GM21619 (cell line): Measurements from ENCODE around the gene CFAP45.
A peak's percentile ranks its signal among the peaks of the same experiment; 100 is the strongest.

Experiments used
- ATAC-seq: cut with Tn5 transposase; IDR thresholded peaks from one replicate; pipeline ENCODE4 v1.9.1; 2021; ENCODE audit not compliant: unreplicated experiment

Gene CFAP45

DNA sequence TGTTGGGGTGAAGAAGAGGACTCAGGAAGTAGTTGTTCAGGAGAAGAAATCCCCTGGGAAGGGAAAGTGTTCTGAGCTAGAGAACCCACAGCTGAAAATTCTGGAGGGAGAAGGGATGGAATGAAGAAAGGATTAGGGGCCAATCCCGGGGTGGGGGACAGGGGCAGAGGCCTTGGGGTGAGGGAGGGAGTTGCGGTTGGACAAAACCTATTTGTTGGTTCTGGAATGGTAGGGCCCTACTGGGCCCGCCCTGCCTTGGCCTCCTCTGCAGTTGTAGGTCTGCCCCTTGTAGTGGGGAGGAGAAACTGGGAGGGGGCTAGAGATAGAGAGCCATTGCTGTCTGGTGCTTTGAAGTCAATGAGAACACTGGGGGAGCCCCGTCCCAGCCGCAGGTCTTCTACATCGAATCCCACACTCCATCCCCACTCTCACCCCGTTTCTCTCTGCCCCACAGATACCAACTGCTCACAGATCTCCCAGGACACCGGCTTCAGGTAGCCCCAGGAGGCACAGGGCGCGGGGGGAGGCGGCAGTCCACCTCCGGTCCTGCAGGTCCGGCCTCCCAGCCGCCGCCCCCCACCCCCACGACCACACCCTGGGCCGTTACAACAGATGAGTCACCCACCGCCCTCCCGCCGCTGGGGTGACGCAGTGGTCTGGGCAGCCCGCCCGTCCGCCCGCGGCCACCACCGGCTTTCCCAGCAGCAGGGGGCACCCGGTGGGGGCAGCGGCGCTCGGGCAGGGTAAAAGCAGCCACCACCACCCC lies 24.2 kb upstream of the CFAP45 start:
- no peak for ATAC-seq

GRCh38 chr1:159923203-159924024 lies 23.4 kb upstream of the CFAP45 start:
- ATAC-seq: peak; percentile 24

DNA sequence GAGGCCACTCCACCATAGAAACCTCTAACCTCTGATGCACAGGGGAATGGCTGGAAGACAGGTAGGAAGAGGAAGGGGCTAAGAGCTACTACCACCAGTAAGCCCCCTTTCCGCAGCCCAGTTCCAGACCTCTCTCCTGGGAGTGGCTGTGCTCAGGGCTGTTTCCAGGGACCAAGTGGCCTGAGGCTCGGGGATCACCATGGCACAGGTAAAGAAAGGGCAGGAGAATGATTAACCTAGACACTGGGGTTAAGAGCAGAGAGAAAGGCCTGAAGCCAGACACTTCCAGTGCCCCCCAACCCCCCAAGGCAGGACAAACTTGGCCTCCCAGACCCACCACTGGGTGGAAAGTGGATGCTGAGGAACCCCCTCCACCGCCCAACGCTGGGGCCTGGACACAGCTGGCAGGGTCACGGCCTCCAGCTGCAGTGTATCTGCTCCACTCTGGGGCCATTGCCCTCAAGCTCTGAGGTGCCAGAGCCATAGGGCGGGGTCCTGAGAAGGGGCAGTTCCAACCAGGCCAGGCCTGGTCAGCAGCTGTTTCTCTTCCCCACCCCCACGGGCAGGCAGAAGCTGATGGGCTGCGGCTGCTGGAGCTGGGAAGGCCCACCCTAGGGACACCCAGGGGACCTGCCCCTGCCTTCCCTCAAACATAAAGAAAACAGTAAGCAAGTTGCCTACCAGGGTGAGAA lies 22.7 kb upstream of the CFAP45 start:
- ATAC-seq: no peak

DNA sequence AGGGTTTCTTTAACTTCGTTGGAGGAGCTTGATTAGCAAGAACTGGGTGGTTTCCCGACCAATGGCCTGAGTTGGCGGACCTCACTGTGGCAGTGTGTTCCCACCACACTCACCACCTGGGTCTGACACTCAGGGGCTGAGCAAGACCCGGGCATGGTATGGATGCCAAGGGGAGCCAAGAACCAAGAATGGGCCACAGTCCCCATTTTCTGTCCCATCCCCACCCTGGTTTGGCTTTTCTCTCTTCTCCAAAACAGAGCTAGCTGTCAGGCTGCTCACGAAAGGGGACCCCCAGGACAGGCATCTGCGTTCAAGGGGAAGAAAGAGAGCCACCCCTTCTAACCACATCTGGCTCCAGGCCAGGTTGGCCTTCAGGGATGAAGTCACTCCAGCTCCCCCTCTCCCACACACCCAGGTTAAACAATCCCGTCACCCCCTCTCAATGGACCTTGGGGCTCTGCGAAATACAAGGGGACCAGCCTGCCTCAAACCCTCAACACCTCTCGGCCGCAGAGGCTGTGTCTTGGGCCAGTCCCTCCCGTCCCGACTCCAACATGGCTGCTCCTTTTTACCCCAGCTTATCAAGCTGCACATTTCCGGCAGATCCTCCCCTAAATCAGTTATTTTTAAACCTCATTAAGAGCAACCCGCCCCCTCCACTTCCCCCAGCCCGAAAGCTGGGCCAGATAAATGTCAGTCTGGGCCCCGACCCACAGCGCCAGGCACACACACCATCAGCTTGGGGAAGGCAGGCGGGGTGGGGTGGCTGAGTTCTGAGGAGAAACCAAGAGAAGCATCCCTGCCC lies 21.9 kb upstream of the CFAP45 start:
- no peak for ATAC-seq

DNA sequence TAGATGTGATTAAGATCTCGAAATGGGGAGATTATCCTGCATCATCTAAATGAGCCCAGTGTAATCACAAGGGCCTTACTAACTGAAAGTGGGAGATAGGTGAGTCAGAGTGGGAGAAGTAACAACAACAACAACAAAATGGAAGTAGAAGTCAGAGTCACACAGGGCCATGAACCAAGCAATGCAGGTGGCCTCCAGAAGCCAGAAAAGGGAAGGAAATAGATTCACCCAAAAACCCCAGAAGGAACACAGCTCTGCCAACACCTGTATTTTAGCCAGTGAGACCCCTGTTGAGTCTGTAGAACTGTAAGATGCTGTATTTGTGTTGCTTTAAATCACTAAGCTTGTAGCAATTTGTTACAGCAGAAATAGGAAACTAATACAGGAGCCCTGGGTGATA lies 21.3 kb upstream of the CFAP45 start:
- peak; percentile 29 for ATAC-seq

GRCh38 chr1:159920651-159921050 lies 20.7 kb upstream of the CFAP45 start:
- ATAC-seq: no peak

DNA sequence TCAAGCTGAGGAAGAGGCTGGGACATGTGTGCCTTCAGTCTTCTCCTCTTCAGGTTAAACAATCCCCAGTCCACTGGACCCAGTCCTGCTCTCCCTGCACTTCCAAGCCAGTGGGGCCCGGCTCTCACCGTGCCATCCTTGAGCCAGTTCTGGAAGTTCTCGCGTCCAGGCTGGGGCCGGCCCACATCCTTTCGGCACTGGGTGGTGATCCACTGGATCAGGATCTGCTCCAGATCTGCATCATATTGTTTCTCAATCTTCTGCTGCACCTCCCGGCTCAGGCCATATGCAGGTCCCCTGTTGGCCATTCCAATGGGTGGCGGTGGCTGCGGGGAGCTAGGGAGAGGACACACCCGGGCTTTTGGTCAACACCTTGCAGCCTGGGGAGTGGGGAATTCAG lies 20.2 kb upstream of the CFAP45 start:
- ATAC-seq: no peak

DNA sequence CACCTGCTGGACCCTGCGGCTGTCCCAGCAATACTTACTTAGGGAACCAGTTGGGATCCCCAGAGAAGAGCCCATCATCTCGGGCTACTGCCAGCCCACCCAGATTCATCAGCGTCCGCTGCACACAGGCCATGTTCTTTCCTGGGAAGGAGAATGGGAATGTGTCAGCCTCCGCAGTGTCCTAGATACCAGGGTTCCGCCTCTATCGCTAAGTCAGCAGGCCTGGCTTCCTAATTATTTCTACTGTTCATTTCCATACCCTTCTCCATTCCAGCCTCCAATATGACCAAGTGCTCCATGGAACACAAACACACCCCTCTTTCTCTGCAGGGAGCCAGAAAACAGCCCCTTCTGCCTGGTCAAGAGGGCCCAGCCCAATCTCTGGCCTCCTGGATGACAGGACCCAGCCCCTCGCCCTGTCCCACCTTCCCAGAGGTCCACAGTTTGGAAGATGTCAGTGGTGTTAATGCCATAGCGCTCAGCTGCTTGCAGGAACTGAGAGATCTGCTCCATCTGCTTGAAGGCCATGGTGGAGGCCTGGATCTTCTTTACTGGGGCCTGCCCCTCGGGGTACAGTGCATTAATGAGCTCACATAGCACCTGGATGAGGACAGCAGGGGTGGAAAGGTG lies 19.4 kb upstream of the CFAP45 start:
- no peak for ATAC-seq

DNA sequence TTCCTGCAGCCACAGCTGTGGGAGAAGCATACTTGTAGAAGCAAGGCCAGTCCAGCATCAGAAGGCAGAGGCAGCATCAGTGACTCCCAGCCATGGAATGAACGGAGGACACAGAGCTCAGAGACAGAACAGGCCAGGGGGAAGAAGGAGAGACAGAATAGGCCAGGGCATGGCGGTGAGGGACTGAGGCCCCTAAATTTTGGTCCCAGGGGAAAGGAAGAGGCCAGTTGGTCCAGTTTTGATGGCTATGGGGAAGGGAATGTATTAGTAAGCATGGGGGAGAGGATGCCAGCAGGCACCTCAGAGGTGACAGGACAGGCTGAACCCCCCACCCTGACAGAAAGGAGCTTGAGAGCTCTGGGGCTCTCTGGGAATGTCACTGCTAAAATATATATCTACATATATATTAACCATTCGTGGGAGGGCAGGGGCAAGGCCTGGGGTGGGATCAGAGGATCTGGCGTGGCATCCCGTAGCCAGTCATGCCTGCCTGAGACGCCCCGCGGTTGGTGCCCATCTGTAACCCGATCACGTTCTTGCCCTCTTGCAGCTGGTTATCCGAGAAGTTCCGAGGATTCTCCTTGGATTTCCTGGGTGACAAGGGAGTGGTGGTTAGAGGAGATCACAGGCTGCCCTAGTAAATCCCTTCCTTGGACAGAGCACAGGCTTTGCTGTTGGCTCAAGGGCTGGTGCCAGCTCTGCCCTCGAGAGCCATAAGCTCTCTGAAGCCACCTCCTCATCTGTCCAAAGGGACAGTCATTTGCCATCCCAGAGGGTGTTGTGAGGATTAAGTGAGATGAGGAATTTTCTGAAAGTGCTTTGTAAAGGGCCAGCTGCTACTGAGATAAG lies 18.6 kb upstream of the CFAP45 start:
- ATAC-seq: no peak

- no peak for ATAC-seq
These were observed 17.8 kb upstream of the CFAP45 start for GRCh38 chr1:159917533-159918351.

- ATAC-seq: no peak
These were observed 16.5 kb upstream of the CFAP45 start for GRCh38 chr1:159916242-159917051.

DNA sequence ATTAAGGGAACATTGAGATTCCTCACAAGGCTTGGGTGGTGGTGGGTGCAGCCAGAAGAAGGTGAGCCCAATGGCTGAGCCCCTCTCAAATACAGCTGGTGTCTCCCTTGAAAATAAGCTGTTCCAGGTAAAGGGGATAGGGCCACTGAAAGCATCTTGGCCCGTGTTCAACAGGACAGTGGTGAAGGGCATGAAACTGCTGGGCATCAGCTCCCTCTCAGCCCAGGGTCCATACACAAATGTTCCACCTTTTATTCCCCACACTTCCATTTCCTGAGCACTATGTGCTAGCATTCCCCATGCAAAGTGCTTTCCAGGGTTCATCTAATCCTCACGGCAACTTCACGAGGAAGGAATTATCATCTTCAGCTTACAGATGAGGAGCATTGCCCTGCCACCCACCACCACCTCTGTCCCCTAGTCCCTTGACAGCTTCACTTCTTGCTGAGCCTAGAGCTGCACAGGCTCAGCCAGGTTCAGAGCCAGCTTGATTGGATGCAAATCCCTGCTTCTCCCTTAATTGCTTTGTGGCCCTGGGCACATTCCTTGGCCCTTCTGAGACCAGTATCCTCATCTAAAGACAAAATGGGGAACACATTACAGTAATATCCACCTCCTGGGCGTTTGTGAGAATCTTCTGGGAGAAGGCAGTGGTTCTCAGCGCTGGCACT lies 15.7 kb upstream of the CFAP45 start:
- ATAC-seq: no peak

- no peak for ATAC-seq
These were observed 14.5 kb upstream of the CFAP45 start for GRCh38 chr1:159914252-159915018.

GRCh38 chr1:159913451-159914192 lies 13.7 kb upstream of the CFAP45 start:
- no peak for ATAC-seq

GRCh38 chr1:159911326-159912070 lies 11.5 kb upstream of the CFAP45 start:
- no peak for ATAC-seq
